Mucosa of stomach (tissue), 1 donor: ENCODE data around the gene LRRC8C.
"Not testable (repeated sequence)": the region's sequence is repeated elsewhere in the genome, so short reads cannot be mapped to it uniquely, and the experiment has no call there.

Experiments
- H3K27me3 ChIP-seq: one replicate; pipeline ENCODE4 v1.7.0; 2013; ENCODE audit warnings: mild to moderate bottlenecking, low read length; ENCODE audit not compliant: control insufficient read depth, insufficient read depth
- H3K36me3 ChIP-seq: one replicate; pipeline ENCODE4 v1.7.0; 2013; ENCODE audit warnings: low read length; ENCODE audit not compliant: control insufficient read depth, insufficient read depth
- H3K4me1 ChIP-seq: one replicate; pipeline ENCODE4 v1.7.0; 2013; ENCODE audit warnings: mild to moderate bottlenecking, low read length; ENCODE audit not compliant: control insufficient read depth, insufficient read depth
- H3K4me3 ChIP-seq: one replicate; pipeline ENCODE4 v1.7.0; 2013; ENCODE audit warnings: low read length
- H3K9ac ChIP-seq: one replicate; pipeline ENCODE4 v1.7.0; 2013; ENCODE audit warnings: mild to moderate bottlenecking, low read length, moderate library complexity
- H3K9me3 ChIP-seq: one replicate; pipeline ENCODE4 v1.7.0; 2013; ENCODE audit warnings: mild to moderate bottlenecking, low read length, moderate library complexity; ENCODE audit not compliant: control insufficient read depth
- donor health status: Pancreatic carcinoma.

The LRRC8C gene

DNA sequence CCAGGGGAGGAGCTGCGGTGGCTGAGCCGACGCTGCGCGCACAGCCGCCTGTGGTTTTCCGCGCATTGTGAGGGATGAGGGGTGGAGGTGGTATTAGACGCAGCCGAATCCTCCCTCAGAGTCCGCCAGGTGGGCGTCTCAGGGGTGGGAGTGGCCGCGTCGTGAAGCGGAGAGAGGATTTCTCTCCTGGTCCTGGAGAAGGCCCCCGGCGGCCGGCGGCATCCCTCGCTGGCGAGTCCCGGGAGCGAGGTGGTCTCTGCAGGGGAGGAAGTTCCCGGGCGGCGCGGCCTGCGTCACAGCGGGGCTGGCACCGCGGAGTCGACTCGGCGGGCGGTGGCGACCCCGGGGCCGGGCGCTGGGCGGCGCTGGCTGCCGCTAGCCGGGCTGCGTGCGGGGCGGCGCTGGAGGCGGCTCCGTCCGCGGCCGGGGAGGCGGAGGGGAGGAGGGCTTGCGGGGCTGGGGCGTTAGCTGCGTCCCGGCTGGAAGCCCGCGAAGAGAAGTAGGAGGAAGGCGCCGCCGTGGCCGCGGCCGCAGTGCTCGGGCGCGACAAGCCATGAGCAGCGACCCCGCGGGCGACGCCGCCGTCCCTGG is at the start of gene LRRC8C:
Gene LRRC8C (plus strand): TSS at position 464 of the 591 bp plus-strand sequence. CDS start 53,354 bp downstream, outside the sequence.
- H3K4me1 ChIP-seq: peaks cover 8% of the 10 kb centered on the region
- H3K9me3 ChIP-seq: no peaks in the 10 kb centered on the region
- peaks cover 16% of the 10 kb centered on the region for H3K27me3 ChIP-seq
- H3K36me3 ChIP-seq: no peaks in the 10 kb centered on the region
- H3K4me3 ChIP-seq: peak within 1 kb of the TSS; percentile 18
- peak within 1 kb of the TSS; percentile 58 for H3K9ac ChIP-seq

DNA sequence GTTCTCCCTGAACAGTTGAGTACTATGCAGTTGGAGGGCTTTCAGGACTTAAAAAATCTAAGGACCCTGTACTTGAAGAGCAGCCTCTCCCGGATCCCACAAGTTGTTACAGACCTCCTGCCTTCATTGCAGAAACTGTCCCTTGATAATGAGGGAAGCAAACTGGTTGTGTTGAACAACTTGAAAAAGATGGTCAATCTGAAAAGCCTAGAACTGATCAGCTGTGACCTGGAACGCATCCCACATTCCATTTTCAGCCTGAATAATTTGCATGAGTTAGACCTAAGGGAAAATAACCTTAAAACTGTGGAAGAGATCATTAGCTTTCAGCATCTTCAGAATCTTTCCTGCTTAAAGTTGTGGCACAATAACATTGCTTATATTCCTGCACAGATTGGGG is 48.7 kb upstream of the LRRC8C start:
- Histone ChIP-seq H3K9ac (no peak overlapping the region), H3K9me3 (no peaks in the 10 kb centered on the region), H3K36me3 (no peaks in the 10 kb centered on the region), H3K4me1 (no peaks in the 10 kb centered on the region), H3K27me3 (no peaks in the 10 kb centered on the region), H3K4me3 (no peak overlapping the region)

DNA sequence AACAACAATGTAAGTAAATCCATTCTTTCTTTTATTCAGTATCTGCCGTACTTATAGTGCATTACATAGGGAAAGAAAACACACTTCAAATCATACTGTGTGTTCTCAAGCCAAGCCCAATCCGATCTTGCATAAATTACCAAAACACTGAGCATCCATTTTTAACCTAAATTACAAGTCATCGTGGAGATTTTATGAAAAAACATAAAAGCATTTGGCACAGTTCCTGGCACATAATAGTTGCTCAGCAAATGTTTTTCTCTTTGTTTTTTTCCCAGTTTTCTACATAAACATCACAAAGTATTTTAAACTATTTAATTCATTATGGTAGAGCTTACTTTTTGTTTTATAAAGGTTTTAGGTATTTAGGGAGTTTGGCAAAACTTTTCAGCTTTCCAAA is 48.1 kb upstream of the LRRC8C start:
- no peaks in the 10 kb centered on the region for H3K36me3 ChIP-seq
- H3K4me3 ChIP-seq: no peak overlapping the region
- no peak overlapping the region for H3K9ac ChIP-seq
- no peaks in the 10 kb centered on the region for H3K4me1 ChIP-seq
- no peaks in the 10 kb centered on the region for H3K9me3 ChIP-seq
- H3K27me3 ChIP-seq: no peaks in the 10 kb centered on the region

DNA sequence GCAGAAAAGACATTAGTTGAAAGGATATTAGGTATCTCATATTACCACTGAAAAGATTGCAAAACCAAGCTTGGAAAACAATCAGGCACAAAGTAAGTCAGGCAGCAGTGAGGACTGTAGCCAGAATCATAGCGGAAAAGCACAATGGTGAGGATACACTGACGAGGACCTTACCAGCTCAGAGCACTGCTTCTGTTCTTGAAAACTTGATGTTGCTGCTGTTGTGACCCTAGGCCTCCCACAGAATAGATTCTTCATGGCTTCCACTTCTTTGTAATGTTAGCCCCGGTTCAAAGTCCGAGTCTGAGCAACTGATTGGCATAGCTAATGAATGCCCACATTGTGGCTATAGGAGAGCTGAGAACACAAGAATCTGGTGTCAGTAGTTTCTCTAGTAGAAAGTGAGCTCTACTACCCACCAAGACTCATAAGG is 45.2 kb upstream of the LRRC8C start:
- Histone ChIP-seq H3K9me3 (no peaks in the 10 kb centered on the region), H3K9ac (no peak overlapping the region), H3K36me3 (no peaks in the 10 kb centered on the region), H3K4me1 (no peaks in the 10 kb centered on the region), H3K4me3 (no peak overlapping the region), H3K27me3 (no peaks in the 10 kb centered on the region)

- no peaks in the 10 kb centered on the region for H3K36me3 ChIP-seq
- H3K9ac ChIP-seq: no peak overlapping the region
- H3K4me1 ChIP-seq: no peaks in the 10 kb centered on the region
These were observed 44.4 kb upstream of the LRRC8C start for GRCh38 chr1:89588480-89588879.

GRCh38 chr1:89589515-89589914 is 43.4 kb upstream of the LRRC8C start:
- Histone ChIP-seq H3K36me3 (no peaks in the 10 kb centered on the region), H3K4me3 (no peak overlapping the region), H3K4me1 (no peaks in the 10 kb centered on the region), H3K27me3 (no peaks in the 10 kb centered on the region), H3K9me3 (no peaks in the 10 kb centered on the region), H3K9ac (no peak overlapping the region)

More at GRCh38 chr1:89588480-89588879, 44.4 kb upstream of the LRRC8C start:
- Histone ChIP-seq H3K27me3 (no peaks in the 10 kb centered on the region), H3K9me3 (no peaks in the 10 kb centered on the region), H3K4me3 (no peak overlapping the region)

GRCh38 chr1:89590341-89591080 is 42.4 kb upstream of the LRRC8C start:
- H3K4me3 ChIP-seq: no peak overlapping the region
- no peaks in the 10 kb centered on the region for H3K27me3 ChIP-seq
- no peaks in the 10 kb centered on the region for H3K9me3 ChIP-seq
- no peak overlapping the region for H3K9ac ChIP-seq
- H3K4me1 ChIP-seq: no peaks in the 10 kb centered on the region
- no peaks in the 10 kb centered on the region for H3K36me3 ChIP-seq

- not testable (repeated sequence) for H3K9ac ChIP-seq, H3K27me3 ChIP-seq, H3K4me3 ChIP-seq, H3K4me1 ChIP-seq, H3K9me3 ChIP-seq, H3K36me3 ChIP-seq
These were observed 40.0 kb upstream of the LRRC8C start for GRCh38 chr1:89592861-89593302.

GRCh38 chr1:89594096-89594740 is 38.7 kb upstream of the LRRC8C start:
- Histone ChIP-seq H3K36me3 (no peaks in the 10 kb centered on the region), H3K4me3 (no peak overlapping the region), H3K9ac (no peak overlapping the region), H3K9me3 (no peaks in the 10 kb centered on the region), H3K4me1 (no peaks in the 10 kb centered on the region), H3K27me3 (no peaks in the 10 kb centered on the region)

DNA sequence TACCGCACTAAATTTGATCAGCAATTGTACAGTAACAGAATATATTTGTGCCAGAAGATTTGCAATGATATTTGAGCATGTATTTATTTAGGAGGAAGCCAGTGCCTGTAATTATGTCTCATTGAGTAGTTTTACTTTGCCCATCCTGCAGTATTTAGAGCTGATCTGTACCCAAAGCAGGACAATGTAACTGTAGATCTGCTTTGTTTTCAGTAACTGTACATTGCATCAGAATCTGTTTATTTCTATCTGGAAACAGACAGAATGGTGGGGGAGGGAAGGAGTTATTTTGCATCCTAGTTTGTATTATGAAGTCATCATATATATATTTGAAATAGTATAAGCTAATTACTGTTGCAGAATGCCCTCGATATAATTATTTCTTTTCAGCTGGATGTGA is 36.2 kb upstream of the LRRC8C start:
- no peaks in the 10 kb centered on the region for H3K4me1 ChIP-seq
- no peaks in the 10 kb centered on the region for H3K27me3 ChIP-seq
- H3K9me3 ChIP-seq: no peaks in the 10 kb centered on the region
- no peak overlapping the region for H3K9ac ChIP-seq
- H3K4me3 ChIP-seq: no peak overlapping the region
- no peaks in the 10 kb centered on the region for H3K36me3 ChIP-seq

DNA sequence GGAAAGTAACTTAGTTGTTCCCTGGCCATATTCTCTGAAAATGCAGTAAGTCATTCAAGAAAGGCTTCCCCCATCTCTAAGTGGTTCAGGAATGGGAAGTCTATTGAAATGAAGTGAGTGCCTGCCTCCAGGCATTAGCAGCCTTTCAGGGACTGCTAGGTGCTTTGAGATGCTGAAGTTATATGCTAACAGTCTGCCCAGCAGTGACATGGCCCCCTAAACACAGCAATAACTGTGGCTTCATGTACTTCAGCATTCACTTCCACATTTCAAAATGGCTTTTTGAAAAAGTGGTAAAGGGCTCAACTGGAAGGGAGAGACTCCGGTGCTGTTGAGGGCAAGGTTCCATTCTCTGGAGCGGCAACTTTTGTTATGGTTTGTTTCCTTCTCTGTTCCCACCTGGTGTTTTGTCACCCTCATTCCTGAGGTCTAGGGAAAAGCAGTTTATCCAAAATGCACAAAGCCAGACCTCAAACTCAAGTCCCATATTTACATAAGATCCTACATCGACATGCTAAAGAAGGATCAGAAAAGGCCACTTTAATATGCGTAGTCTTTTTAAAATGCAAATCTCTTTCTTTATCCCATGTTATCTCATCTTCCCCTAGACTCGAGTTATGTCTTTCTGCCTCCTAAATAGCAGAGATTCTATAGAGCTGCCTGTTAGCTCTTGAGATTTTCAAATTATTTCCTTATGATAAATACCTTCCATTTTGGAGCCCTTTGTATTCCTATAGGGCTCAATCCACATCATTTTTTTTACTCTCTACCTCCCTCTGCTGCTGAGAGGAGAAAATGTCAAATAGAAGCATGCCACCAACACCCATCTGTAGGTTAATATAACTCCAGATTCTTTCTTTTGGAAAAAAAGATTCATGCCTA is 34.2 kb upstream of the LRRC8C start:
- Histone ChIP-seq H3K4me1 (no peaks in the 10 kb centered on the region), H3K9me3 (no peaks in the 10 kb centered on the region), H3K9ac (no peak overlapping the region), H3K27me3 (no peaks in the 10 kb centered on the region), H3K36me3 (no peaks in the 10 kb centered on the region), H3K4me3 (no peak overlapping the region)

DNA sequence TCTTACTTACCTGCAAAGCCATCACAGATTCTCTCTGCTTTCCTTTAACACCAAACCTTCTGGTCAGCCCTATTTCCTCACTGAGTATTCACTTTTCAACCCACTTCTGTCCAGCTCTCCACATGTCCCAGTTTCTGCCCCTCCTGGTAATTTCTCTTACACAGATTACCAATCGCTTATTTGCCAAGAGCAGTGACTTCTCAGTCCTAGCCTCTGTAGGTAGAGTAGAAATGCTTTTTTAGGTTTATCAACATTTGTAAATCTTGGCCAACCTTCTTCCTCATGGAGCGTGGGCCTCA is 33.6 kb upstream of the LRRC8C start:
- Histone ChIP-seq H3K4me1 (no peaks in the 10 kb centered on the region), H3K36me3 (no peaks in the 10 kb centered on the region), H3K9ac (no peak overlapping the region)

More for the DNA sequence above, 33.6 kb upstream of the LRRC8C start:
- H3K4me3 ChIP-seq: no peak overlapping the region
- no peaks in the 10 kb centered on the region for H3K27me3 ChIP-seq
- no peaks in the 10 kb centered on the region for H3K9me3 ChIP-seq
